HG02588 (cell line): Measurements from ENCODE around the gene SLC25A25.
"Not testable (repeated sequence)": the region's sequence is repeated elsewhere in the genome, so short reads cannot be mapped to it uniquely, and the experiment has no call there.

Experiments
- ATAC-seq: cut with Tn5 transposase; IDR thresholded peaks from one replicate; pipeline ENCODE4 v1.9.1; 2021; ENCODE audit warnings: mild to moderate bottlenecking, moderate library complexity; ENCODE audit not compliant: unreplicated experiment

Gene SLC25A25

DNA sequence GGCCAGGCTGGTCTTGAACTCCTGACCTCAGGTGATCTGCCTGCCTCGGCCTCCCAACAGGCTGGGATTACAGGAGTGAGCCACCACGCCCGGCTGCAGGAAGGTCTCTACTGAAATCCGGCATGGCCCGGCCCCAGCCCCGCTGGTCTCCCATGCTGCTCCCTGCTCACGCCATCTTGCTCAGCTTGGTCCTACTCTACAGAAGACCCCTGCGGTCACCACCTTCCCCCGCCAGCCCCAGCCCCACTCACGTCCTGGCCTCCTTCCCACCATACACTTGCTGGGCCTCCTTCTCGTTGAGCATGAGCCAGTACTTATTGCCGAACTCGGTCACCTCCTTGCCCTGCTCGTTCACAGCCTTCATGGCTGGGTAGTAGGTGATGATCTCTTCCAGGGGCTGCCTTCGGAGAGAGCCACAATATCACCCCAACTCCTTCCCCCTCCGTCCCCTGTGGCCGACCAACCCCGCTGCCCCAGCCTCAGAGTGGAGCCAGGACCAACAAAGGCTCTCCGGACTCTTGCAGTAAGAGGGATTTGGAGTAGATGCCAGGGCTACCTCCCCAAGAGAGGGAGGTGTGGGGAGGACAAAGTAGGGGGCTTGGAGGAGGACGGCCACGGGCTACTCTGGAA, 55.5 kb downstream of the SLC25A25 start:
- no peak for ATAC-seq

- no peak for ATAC-seq
These were observed 56.4 kb downstream of the SLC25A25 start for GRCh38 chr9:128124451-128124850.

DNA sequence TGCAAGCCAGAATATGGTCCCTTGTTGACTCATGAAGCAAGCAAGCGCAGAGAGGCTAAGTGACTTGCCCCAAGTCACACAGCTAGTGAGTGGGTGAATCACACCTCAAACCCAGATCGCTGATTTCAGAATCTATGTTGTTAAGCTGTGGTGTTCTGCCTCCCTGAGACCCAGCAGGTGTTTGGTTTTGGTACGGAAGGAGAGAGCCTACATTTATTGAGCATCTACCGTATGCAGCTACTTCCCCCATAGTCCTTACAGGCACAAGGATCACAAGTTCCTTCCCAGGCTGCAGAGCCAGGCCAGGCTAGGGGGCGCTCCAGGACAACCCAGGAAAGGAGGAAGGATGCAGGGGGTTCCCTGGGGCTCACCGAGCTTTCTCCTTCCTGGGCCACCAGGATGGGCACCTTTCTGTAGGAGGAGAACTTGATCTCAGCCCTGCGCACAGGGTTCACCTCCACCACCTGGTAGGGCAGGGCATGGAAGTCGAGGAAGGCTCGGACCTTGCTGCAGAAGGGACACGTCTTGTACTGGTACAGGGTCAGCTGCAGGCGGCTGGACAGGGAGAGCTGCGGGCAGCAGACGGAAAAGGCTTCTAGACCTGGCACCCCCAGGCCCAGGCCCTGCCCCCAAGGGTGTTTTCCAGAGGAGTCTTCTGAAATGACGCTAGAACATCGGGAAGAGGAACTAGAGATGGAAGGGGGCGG, 57.0 kb downstream of the SLC25A25 start:
- no peak for ATAC-seq

DNA sequence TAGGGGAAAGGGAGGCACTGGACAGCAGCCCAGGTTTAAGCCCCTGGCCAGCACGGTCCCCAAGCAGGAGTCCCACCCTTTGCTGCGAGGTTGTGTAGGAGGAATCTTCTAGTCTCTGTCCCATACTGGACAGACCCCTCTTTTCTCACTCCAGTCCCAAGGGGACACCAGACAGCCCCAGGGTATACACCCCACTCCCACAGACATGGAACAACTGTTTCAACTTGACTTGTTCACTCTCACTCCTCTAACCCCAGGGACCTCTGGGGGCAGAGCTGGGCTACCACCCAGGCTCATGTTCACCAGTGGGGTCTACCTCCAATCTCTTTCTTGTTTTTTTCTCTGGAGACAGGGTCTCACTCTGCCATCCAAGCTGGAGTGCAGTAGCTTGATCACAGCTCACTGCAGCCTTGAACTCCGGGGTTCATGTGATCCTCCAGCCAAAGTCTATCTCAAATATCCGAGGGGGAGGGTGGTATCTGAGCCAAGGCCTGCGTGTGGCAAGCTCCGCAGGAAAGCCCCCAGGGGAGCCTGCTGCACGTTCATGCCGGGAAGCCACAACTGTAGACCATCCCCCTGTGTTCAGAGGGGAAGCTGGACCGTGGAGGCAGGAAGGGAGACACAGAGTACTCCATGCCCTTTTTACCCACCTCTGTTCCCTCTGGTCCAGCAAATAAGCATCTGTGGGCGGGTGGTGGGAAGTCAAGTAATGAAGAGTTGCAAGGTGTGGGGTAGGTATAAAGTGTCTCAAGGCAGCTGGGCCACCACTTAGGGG, 57.7 kb downstream of the SLC25A25 start:
- no peak for ATAC-seq

DNA sequence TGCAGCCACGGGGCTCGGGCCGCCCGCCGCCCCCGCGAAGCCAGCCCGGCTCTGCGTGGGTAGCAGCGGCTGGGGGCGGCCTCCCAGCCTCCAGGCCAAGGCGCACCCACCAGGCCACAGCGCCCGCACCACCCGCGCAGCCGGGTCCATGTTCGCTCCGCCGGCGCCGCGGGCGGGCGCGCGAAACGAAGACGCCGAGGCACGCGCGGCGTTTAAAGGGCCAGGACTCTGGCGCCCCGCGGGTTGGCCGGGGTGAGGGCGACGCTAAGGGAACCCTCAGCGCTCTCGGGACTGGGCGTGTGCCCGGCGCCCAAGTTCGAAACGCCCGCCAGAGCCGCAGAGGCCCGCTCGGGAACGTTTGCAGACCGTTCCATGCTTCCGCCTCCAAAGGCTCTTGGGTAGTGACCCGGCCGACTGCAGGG, 59.5 kb downstream of the SLC25A25 start, which contains the start of gene PTGES2:
PTGES2 (minus strand) TSS at position 162 of the 422 bp plus-strand sequence; CDS start at position 150, 12 bp downstream.
- peak; percentile 50 for ATAC-seq

DNA sequence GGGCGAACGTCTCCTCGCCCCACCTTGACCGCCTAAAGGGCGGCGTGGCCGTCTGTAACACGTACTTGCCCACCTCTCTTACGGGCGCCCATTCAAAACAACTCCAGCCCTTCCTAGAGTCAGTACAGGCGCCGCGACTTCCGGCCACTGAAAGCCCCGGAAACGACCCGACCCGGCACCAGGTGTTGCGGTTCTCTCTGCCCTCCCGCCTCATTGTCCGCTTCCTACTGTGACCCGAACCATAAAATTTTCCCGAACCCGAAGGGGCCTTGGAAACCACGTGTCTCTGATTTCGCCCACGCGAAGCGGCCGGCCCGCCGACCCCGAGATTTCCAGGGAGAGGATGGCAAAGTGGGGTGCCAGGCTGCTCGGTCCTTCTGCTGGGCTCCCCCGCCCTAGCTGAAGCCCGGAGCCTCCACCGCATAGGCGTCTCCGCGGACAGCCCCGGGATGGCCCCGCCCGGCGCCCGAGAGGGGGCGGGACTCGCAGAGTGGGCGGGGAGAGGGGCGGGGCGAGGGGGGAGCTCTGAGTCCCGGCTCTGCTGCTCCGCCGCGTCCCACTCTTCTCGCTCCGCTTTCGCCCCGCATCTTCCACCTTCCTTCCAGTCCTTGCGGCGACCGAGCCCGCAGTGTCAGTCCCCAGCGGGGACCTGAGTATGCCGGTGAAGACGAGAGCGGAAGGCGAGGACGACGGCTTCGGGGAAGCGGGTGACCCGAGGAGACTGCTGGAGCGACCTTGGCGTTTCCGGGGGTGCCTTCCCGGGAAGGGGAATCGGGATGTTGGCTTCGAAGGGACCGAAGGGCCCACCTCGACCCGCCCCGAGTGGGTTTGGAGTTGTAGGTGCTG, 60.2 kb downstream of the SLC25A25 start:
- ATAC-seq = peak; percentile 57

GRCh38 chr9:128128836-128129590, 61.0 kb downstream of the SLC25A25 start:
- ATAC-seq = no peak

GRCh38 chr9:128129976-128130590, 62.1 kb downstream of the SLC25A25 start:
- not testable (repeated sequence) for ATAC-seq

DNA sequence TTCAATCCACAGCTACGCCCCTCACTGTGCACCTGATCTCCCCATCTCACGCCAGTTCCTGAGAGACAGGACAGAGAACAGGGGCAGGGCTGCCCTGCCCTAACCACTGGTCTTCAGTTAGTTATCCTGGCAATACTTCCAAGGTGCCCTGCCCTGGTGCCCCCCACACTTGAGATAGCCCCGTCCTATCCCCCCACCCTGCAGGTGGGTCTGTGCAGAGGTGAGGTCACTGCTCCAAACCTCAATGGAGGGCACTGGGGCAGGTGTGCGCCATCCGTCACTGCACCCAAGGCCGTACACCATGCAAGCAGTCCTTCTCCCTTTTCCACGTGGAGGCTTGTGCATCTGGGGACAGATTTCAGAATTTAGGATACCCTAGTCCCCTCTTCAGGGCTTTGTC, 62.6 kb downstream of the SLC25A25 start:
- not testable (repeated sequence) for ATAC-seq

DNA sequence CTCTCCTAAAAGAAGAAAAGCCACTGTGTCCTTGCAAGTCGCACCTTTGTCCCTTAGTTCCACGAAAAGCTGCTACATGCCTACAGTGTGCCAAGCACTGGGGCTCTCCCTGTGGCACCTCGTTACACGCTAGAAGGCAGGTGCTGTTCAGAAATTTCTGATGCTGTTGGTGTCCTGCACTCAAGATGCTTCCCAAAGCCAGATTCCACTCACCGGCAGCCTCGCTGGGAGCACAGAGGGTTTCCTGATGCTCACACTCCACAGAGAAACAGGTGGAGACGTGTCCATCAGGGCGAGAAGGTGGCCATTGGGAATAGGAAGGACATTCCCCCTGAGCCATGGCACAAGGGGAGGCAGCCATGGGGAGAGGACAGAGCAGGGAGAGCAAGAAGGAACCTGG, 63.3 kb downstream of the SLC25A25 start:
- ATAC-seq = not testable (repeated sequence)

DNA sequence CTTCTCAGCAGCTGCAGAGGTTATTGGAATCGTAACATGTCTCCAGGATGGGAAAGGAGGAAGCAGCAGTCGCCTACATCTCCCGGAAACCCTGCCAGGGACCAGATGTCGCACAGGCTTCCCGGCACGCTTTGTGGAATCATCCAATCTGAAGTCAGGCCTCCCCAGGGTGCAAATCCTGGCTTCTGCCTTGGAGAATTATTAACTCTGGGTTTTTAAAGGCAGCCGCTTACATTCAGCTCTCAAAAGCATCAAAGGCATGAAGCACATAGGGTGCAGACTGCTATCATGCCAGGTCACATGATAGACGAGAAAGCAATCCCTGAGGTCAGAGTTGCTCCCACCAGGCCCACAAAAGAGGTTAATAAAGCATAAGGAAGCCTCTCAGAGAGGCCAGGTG, 64.1 kb downstream of the SLC25A25 start:
- ATAC-seq = not testable (repeated sequence)

DNA sequence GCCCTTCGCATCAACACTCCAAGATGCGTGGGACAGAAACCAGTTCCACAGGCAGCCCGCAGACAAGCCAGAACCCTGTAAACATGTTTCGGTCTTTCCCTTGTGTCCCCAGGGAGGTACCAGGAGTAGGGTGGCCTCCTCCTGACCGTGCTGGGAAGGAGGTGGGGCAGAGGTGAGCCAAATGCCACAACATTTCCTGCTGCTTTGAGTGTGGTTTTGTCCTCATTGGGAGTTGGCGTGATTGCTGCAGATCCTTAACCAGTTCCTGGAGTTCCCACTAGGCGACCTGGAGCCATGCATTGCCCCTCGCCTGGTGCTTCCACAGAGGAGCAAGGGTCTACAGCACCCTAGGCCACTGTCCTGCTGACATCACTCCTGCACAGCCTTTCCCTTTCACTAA, 67.5 kb downstream of the SLC25A25 start:
- ATAC-seq = not testable (repeated sequence)

- ATAC-seq = no peak
These were observed 69.1 kb downstream of the SLC25A25 start for GRCh38 chr9:128136816-128137793.

- no peak for ATAC-seq
These were observed 70.0 kb downstream of the SLC25A25 start for GRCh38 chr9:128138001-128138400.

DNA sequence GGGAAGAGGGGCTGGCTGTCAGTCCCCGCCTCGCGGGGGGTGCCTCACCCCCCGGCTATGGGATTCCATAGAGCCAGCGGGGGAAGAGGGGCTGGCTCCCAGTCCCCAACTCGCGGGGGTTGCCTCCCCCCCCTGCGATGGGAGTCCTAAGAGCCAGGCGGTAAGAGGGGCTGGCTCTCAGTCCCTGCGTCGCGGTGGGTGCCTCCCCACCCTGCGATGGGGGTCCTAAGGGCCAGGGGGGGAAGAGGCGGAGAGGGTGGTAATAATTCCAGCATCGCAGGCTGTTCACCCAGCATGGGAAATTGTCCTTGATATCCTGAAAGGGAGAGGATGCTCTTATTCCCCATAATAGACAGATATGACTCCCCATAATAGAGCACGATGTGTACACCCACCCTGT, 71.6 kb downstream of the SLC25A25 start:
- ATAC-seq = no peak

- ATAC-seq = no peak
These were observed 73.6 kb downstream of the SLC25A25 start for GRCh38 chr9:128141604-128142003.

DNA sequence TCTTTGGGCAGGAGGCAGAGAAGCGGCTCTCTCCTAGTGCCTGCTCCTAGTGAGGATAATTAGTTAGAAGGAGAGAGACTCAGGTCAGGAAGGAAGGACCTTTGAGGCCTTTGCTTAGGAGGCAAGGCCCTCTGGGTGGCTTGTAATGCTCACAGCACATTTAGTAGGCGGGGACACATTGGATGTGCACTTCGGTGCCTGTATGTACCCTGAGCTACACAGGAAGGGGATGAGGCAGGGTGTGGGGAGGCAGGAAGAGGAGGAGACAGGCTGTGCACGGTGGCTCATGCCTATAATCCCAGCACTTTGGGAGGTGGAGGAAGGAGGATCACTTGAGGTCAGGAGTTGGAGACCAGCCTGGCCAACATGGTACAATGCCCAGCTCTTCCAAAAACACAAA, 74.0 kb downstream of the SLC25A25 start:
- no peak for ATAC-seq

DNA sequence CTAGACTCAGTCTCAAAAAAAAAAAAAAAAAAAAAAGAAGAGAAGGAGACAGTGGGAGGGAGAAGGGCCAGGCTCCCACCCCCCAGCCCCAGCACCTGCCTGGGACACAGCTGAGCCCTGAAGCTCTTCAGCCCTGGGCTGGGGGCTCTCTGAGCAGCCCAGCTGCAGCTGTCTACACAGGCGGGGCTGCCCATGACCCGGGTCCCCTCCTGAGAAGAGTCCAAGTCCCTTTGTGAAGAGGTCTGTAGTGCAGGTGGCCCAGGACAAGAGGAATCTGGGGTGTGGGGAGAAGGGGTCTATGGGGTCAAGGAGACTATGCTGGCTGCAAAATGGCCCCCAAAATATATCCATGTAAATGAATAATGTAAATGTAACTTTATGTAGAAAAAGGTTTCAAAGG, 74.6 kb downstream of the SLC25A25 start:
- no peak for ATAC-seq
